ENCODE data around the gene OTOS.

GRCh38 chr2:240089306-240089705 lies 51.2 kb downstream of the OTOS start:
- TF ChIP-seq SP2 (CRISPR knock-in tag; IDR thresholded peaks at IDR 0.05) (no peak), MAX (IDR thresholded peaks at IDR 0.05) (no peak), ZNF766 (CRISPR knock-in tag; IDR thresholded peaks at IDR 0.05; ENCODE audit: borderline replicate concordance) (no peak), SATB2 (CRISPR knock-in tag; IDR thresholded peaks at IDR 0.05) (no peak), ZNF770 (CRISPR knock-in tag; IDR thresholded peaks at IDR 0.05) (no peak), ZKSCAN5 (CRISPR knock-in tag; IDR thresholded peaks at IDR 0.05) (no peak), ZNF557 (CRISPR knock-in tag; IDR thresholded peaks at IDR 0.05) (no peak), CTCF (CRISPR knock-in tag; IDR thresholded peaks at IDR 0.05) (no peak), HMGXB4 (CRISPR knock-in tag; IDR thresholded peaks at IDR 0.05; ENCODE audit: borderline replicate concordance in 1 of 2, low read depth in 1 of 2) (no peak)
